ENCODE measurements around the gene CARD18. TPM values are rescaled to one million over a fixed set of nuclear protein-coding genes. Genes with fewer than 3 reads are reported as not detected.
"Not testable (repeated sequence)": the region's sequence is repeated elsewhere in the genome, so short reads cannot be mapped to it uniquely, and the experiment has no call there.

Gene CARD18
- total RNA-seq, 6 experiments from 2014 or later = not detected

DNA sequence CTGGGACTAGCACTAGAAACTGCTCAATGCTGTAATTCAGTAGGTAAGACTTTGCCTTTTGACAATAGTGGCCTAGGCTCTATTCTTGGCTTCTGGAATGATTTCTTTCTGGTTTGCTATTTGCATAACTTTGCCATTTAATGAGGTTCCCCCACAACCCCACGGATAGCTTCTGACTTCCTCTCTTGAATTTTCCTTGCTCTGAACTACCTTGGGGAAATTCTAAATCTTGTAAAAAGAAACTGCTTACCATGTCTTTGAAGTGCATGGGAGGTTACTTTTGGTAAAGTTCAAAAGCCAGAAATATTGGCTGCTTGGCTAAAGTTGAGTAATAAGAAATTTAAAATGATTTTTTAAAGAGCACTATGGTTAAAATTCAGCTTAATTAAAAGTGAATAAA, 35.3 kb downstream of the CARD18 start:
- TF ChIP-seq, protein P1, sequence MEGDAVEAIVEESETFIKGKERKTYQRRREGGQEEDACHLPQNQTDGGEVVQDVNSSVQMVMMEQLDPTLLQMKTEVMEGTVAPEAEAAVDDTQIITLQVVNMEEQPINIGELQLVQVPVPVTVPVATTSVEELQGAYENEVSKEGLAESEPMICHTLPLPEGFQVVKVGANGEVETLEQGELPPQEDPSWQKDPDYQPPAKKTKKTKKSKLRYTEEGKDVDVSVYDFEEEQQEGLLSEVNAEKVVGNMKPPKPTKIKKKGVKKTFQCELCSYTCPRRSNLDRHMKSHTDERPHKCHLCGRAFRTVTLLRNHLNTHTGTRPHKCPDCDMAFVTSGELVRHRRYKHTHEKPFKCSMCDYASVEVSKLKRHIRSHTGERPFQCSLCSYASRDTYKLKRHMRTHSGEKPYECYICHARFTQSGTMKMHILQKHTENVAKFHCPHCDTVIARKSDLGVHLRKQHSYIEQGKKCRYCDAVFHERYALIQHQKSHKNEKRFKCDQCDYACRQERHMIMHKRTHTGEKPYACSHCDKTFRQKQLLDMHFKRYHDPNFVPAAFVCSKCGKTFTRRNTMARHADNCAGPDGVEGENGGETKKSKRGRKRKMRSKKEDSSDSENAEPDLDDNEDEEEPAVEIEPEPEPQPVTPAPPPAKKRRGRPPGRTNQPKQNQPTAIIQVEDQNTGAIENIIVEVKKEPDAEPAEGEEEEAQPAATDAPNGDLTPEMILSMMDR (IDR thresholded peaks at IDR 0.05) = no peak
- TF ChIP-seq POLR2A (IDR thresholded peaks at IDR 0.05) = no peak
- intact Hi-C loops (cut with DNase I) = no loop called here
- ATAC-seq = no peak
- Histone ChIP-seq H3K9me3 (no peaks in the 10 kb centered on the region), H3K36me3 (no peaks in the 10 kb centered on the region), H3K4me3 (no peak overlapping the region), H3K27me3 (no peaks in the 10 kb centered on the region), H3K4me1 (no peaks in the 10 kb centered on the region), H3K27ac (no peak overlapping the region)
- WGBS (ENCODE audit: insufficient coverage, low coverage, low lambda C conversion rate, missing lambda C conversion rate) = 8% methylated on average over 1 of the region's 1 CpG
- DNase-seq = no peak

DNA sequence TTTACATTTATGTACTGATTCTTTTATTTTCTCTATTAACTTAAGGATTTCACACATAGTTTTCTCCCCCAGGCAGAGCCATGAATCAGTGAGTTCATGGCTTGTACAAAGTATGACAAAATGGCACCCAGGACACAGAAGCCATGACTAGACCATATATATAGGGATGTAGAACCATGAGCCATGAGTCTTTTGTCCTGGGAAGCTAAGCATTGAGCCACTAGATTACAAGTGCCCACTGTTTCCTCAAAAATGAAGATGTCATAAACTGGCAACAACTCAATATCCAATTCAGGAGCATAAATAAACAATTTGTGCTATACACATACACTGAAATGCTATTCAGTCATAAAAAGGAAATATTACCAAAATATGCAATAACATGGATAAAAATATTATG, 36.2 kb downstream of the CARD18 start:
- no peak overlapping the region for H3K4me3 ChIP-seq
- H3K9me3 ChIP-seq = no peaks in the 10 kb centered on the region
- ATAC-seq = no peak
- TF ChIP-seq POLR2A (IDR thresholded peaks at IDR 0.05) = no peak
- TF ChIP-seq, protein P1 (IDR thresholded peaks at IDR 0.05) = no peak
- no peaks in the 10 kb centered on the region for H3K4me1 ChIP-seq
- H3K27ac ChIP-seq = no peak overlapping the region
- intact Hi-C loops (cut with DNase I) = no loop called here
- H3K27me3 ChIP-seq = no peaks in the 10 kb centered on the region
- DNase-seq = no peak
- no peaks in the 10 kb centered on the region for H3K36me3 ChIP-seq

DNA sequence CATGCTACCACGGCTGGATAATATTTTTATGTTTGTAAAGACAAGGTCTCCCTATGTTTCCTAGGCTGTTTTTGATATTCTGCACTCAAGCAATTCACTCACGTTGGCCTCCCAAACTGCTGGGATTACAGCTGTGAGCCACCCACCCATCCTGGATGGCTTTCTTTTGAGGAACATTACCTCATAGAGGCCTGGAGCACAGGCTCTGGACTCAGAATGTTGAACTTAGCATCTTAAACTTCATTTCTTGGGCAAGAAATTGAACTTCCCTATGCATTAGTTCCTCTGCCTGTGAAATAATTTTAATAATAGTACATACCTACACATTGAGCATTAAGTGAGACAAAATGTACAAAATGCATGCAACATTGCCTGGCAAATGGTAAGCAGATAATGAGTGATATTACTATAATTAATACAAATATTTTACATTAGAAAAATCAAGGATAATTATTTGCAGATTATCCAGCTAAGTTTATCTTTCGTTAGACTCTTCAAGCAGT, 37.4 kb downstream of the CARD18 start:
- intact Hi-C loops (cut with DNase I); H3K9me3 ChIP-seq; H3K27ac ChIP-seq; ATAC-seq; H3K36me3 ChIP-seq; H3K4me3 ChIP-seq; H3K27me3 ChIP-seq; H3K4me1 ChIP-seq; DNase-seq: not testable (repeated sequence)
- WGBS (ENCODE audit: insufficient coverage, low coverage, low lambda C conversion rate, missing lambda C conversion rate) = 53% methylated on average over 1 of the region's 3 CpGs

DNA sequence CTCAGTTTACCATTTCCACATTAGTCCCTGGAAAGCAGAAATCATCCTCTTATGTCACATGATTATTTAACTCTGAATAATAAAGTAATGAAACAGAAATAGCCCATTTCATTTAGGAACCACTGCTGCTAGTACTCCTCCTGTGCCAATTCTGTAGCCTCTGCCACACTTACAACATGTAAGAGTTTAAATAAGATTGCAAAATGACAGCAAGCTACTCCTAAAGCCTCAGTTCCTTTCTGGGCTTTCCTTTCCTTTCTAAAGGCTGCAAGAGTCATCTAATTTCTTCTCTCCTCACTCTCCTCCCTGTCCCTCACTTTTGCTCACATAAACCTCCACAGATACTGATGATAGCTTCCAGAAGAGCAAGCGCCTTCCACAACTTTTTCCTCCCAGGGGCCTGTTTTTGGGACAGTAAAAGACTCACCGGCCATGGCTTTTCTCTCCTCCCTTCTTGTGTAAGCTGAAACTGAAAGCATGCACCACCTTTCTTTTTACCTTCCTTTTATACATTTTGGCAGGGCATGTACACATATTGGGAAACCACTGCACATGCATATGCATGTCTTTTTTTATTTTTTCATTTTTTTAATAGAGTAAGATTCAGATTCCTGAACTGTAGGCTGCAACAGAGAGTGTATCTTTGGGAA, 38.5 kb downstream of the CARD18 start:
- H3K27ac ChIP-seq = no peak overlapping the region
- no peak for DNase-seq
- no peak overlapping the region for H3K4me3 ChIP-seq
- no peaks in the 10 kb centered on the region for H3K36me3 ChIP-seq
- H3K4me1 ChIP-seq = no peaks in the 10 kb centered on the region
- no peaks in the 10 kb centered on the region for H3K9me3 ChIP-seq
- peak in 3 of 4 donors; percentile 6 to 47 (median 26) for ATAC-seq
- 55% methylated on average over 2 of the region's 2 CpGs for WGBS (ENCODE audit: insufficient coverage, low coverage, low lambda C conversion rate, missing lambda C conversion rate)
- no peaks in the 10 kb centered on the region for H3K27me3 ChIP-seq
- no peak for TF ChIP-seq POLR2A (IDR thresholded peaks at IDR 0.05)
- TF ChIP-seq, protein P1 (IDR thresholded peaks at IDR 0.05) = no peak
- intact Hi-C loops (cut with DNase I) = no loop called here

DNA sequence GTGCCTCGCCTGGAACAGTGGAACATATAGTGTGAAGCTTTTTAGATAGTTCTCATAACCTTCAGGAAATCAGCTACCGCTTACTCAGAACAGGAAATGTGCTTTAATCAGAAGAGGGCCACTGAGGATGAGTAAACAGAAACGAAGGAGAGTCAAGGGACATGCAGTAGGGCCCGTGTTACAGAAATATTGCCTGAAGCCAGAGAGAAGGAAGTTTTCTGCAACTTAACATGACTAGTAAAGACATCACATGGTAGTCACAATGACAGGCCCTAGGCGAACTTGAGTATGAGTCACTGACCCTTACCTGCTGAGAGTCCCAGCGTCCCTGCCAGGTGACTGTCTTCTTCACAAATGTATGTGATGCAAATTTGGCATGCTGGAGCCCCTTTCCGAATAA, 39.4 kb downstream of the CARD18 start:
- H3K27me3 ChIP-seq = no peaks in the 10 kb centered on the region
- peak; percentile 43 to 68 (median 58) for ATAC-seq
- 37% methylated on average over 7 of the region's 7 CpGs for WGBS (ENCODE audit: insufficient coverage, low coverage, low lambda C conversion rate, missing lambda C conversion rate)
- H3K9me3 ChIP-seq = no peaks in the 10 kb centered on the region
- TF ChIP-seq POLR2A (IDR thresholded peaks at IDR 0.05) = no peak
- TF ChIP-seq, protein P1 (IDR thresholded peaks at IDR 0.05) = no peak
- no peaks in the 10 kb centered on the region for H3K4me1 ChIP-seq
- intact Hi-C loops (cut with DNase I) = no loop called here
- H3K36me3 ChIP-seq = no peaks in the 10 kb centered on the region
- no peak overlapping the region for H3K4me3 ChIP-seq
- no peak overlapping the region for H3K27ac ChIP-seq
- DNase-seq = no peak

DNA sequence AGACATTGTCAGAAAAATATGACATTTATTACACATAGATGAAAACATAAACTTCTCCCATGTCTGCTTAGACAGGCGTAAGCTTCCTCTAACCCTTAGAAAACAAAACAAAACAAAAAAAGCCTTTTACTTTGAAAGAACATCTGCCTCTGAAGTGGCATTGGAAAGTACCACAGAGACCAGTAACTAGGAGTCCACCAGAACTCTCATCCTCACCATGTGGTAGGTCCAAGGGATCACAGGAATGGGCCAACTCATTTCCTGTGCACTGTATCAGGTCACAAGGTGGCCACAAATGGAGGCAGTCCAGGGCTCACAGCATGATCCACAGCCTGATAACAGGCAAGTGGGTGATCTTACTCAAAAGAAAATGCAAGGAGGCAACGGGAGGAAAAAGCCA, 40.0 kb downstream of the CARD18 start:
- intact Hi-C loops (cut with DNase I); ATAC-seq: not testable (repeated sequence)
- WGBS (ENCODE audit: insufficient coverage, low coverage, low lambda C conversion rate, missing lambda C conversion rate) = 41% methylated on average over 2 of the region's 2 CpGs

More for the DNA sequence above, 40.0 kb downstream of the CARD18 start:
- not testable (repeated sequence) for H3K9me3 ChIP-seq, DNase-seq, H3K4me3 ChIP-seq, H3K4me1 ChIP-seq, H3K27me3 ChIP-seq, H3K27ac ChIP-seq, H3K36me3 ChIP-seq
